NCI-H2081 (cell line): ENCODE measurements around the gene EFNA5.

Experiments used
- DNase-seq, 2 experiments: peaks; one replicate each; lab custom pipeline; 2025; lab: John Stamatoyannopoulos, UW

EFNA5 gene

GRCh38 chr5:107672211-107673038 is 1.7 kb upstream of the EFNA5 start:
- DNase-seq = peak; percentile 94 to 95

- DNase-seq = peak; percentile 19 to 68
Measured at GRCh38 chr5:107671742-107672210, 1.0 kb upstream of the EFNA5 start.

- DNase-seq = peak; percentile 43 to 61
Measured at GRCh38 chr5:107670087-107670931, 428 bp downstream of the EFNA5 start.

GRCh38 chr5:107669096-107670031 is 1.4 kb downstream of the EFNA5 start:
- peak; percentile 25 to 43 for DNase-seq

GRCh38 chr5:107668154-107669095 is 2.3 kb downstream of the EFNA5 start:
- no peak for DNase-seq

GRCh38 chr5:107666051-107666655 is 4.6 kb downstream of the EFNA5 start:
- DNase-seq = no peak

GRCh38 chr5:107665036-107665570 is 5.6 kb downstream of the EFNA5 start:
- no peak for DNase-seq

GRCh38 chr5:107663697-107664096 is 7.0 kb downstream of the EFNA5 start:
- no peak for DNase-seq

- no peak for DNase-seq
Measured at GRCh38 chr5:107661650-107662044, 9.1 kb downstream of the EFNA5 start.

- no peak for DNase-seq
Measured at GRCh38 chr5:107661038-107661649, 9.6 kb downstream of the EFNA5 start.

GRCh38 chr5:107658528-107658927 is 12.2 kb downstream of the EFNA5 start:
- no peak for DNase-seq

- no peak for DNase-seq
Measured at GRCh38 chr5:107655831-107656230, 14.9 kb downstream of the EFNA5 start.

GRCh38 chr5:107654827-107655226 is 15.9 kb downstream of the EFNA5 start:
- no peak for DNase-seq

GRCh38 chr5:107653685-107654084 is 17.1 kb downstream of the EFNA5 start:
- DNase-seq = no peak

- DNase-seq = no peak
Measured at GRCh38 chr5:107652839-107653607, 17.7 kb downstream of the EFNA5 start.

GRCh38 chr5:107652408-107652807 is 18.3 kb downstream of the EFNA5 start:
- no peak for DNase-seq

GRCh38 chr5:107651325-107651724 is 19.4 kb downstream of the EFNA5 start:
- DNase-seq = no peak

GRCh38 chr5:107646418-107646817 is 24.3 kb downstream of the EFNA5 start:
- DNase-seq = no peak

GRCh38 chr5:107640568-107640967 is 30.2 kb downstream of the EFNA5 start:
- no peak for DNase-seq
